HG02981 (cell line): Measurements from ENCODE around the gene ACYP1.

Source experiments
- ATAC-seq: cut with Tn5 transposase; IDR thresholded peaks from one replicate; pipeline ENCODE4 v1.9.1; 2021; ENCODE audit warnings: mild to moderate bottlenecking, moderate library complexity; ENCODE audit not compliant: unreplicated experiment

ACYP1 gene

DNA sequence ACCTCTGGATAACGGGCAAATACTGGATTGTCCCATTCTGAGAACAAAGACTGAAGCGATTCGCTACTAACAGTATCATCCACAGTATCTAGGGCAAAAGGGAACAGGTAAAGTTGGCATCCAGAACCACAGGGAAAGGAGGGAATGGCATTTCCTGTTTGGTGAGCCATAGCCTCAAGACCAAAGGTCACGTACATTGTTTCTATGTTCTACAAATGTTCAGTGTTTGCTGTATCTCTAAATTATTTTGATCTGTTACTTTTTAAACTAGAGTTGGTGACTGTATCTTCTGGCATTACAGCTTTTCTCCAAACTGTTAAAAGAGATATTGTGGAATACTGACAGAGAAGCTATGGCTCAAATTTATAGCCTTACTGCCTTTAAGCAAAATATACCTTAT, 22.2 kb downstream of the ACYP1 start:
- no peak for ATAC-seq

DNA sequence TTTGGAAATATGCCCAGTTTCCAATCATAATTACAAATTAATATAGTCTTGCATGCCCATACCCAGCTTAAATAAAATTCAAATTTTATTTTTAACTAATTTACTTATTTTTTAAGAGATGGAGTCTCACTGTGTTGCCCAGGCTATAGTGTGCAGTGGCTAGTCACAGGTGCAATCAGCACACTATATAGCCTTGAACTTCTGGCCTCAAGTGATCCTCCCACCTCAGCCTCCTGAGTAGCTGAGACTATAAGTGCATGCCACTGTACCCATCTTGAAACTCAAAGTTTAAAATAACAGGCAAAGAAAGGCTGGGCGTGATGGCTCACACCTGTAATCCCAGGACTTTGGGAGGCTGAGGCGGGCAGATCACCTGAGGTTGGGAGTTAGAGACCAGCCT, 22.9 kb downstream of the ACYP1 start:
- no peak for ATAC-seq

DNA sequence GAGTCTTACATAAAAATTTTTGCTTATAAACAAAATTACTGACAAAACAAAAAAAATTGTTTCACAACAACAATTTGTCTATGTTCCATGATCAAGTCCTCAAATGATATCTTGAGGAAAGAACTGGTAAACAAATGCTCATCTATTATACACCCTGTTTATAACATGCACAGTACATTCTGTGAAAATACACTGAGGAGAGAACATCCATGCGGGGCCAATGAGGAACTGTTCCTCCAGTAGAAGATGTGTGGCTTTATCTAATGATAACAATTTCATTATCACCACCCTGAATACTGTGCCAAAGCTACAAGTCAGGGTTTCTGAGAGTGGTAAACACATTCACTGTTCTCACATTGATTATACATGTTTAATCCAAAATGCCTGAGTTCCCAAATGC, 23.3 kb downstream of the ACYP1 start:
- ATAC-seq, result no peak

DNA sequence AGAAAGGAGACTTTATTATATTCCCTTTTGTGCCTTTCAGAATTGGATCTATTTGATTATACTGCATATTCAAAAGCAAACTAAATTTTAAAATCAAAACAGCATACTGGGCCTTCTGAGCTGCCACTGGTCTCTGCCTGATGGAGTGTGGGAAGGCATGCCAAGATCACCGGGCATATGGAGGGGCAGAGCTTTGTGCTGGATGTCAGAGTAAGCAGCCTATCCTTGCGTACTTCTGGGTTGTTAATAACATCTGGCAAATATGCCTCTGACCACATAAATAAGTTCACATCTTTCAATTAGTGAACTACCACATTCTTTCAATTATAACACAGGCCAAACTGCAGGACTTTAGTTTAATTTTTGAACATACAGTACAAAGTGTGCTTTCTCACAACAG, 30.9 kb downstream of the ACYP1 start:
- no peak for ATAC-seq

DNA sequence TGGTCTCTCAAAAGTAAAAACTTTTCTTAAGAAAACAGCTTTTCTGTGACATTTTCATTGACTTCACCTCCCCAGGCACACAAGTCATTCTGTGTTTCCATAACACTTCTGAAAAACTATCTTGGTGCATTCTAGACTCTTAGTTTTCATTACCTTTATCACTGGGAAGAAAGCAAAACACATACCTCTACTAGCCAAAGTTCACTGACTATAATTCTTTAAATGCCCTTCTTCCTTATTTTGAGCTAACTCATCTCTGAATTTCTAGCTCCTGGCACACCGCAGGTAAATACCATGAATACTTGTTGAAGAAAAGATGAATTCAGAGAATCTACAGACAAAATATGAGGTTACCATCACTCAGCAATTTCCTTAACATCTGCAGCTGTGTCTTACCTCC, 33.7 kb downstream of the ACYP1 start:
- ATAC-seq, result no peak

DNA sequence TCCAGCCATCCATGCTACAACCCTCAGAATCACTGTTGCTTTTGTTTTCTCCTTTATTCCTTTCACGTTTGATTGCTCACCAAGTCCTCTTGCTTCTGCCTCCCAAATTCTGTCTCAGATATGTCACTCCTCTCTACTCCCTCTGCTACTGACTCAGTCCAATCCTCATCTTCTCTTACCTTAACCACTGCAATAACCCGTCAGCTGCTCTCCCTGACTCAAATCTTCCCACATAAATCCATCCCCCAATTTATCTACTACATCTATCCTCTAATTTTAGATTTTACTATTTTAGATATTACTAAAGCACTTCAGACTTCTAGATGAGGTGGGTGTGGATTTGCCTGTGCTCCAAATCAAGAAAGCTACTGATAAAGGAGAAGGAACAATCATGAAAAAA, 37.9 kb downstream of the ACYP1 start:
- no peak for ATAC-seq

DNA sequence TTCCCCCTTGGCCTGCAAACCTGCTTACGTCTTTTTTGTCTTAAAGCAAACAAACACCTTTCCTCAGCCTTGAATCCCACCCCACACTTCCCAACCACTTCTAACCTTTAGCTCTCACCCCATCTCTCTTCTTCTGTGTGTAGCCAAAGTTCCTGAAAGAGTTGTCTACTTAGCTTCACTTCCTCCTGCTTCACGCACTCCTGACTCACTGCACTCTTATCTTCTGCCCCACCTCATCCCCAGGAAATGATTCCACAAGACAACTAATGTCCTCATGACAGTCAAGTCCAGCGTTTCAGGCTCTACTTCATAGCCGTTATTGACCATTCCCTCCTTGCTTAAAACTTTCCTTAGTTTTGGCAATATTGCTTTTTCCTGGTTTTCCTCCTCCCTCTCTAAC, 38.7 kb downstream of the ACYP1 start:
- no peak for ATAC-seq

DNA sequence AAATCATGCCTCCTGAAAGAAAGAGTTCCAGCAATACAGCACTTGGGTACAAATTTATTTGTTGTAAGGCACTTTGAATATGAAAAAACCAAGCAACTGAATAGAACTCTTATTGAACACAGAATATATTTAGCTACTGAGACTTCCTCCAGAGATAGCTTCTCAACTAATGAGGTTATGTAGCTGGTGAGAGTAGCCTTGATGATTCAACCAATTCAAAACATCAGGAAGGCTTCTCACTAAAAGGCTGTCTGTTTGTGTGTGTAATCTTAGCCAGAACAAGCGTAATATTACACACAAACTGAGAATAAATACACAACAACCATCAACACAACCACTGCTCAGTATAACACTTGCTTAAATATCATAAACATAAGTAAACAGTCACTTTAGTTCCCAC, 40.7 kb downstream of the ACYP1 start:
- no peak for ATAC-seq

DNA sequence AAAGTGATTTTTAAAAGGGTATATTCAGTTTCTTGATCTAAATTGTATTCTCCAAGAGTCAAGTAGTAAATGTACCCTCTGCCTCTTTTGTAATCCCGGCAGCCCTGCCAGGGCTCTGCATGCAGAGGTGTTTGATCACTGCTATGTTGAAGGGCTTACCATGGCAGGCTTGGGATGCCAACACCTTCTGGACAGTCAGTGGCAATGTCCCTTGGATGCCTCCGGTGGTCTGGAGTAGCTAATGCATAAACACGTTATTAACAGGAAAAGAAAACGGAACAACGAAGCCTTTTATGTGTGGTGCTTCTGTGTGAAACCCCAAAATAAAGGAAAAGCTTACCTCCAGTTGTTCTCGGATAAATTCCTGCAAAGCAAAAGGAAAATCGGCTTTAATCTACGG, 41.2 kb downstream of the ACYP1 start:
- ATAC-seq, result no peak

DNA sequence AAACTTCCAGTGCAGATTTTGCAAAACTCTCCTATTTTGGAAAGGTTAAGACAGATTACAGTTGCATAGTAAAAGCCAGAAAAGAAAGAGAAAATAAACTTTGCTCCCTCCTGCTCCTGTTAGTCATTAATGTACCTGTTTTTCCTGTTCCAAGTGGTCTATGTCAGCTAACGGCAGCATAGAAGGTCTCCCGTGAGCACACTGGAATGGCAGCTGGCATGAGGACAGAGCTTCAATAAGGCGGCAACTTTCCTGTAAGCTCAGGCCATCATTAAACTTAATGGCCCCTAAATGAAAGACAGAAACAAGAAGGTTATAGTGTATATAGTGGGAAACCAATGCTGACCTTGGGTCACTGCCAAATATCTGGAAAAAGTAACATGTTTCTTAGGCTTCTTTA, 45.1 kb downstream of the ACYP1 start:
- ATAC-seq, result no peak

DNA sequence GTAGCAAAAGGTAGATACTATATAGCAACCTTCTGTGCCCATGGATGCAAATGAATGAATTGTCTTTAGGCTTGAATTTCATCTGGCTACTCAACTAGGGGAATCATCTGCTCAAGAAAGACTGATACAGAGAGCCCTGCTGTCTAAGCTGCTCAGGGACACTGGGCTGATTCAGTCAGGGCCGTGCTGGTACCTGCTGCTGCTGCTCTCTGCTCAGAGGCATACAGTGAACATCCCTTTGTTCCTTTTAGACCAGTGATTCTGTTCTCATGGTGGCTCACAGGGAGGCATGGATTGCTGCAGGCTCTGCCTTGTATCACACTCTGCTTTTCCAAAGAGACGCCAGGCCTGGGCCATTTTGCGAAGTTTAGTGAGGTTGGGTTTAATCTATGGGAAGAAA, 47.0 kb downstream of the ACYP1 start:
- no peak for ATAC-seq

DNA sequence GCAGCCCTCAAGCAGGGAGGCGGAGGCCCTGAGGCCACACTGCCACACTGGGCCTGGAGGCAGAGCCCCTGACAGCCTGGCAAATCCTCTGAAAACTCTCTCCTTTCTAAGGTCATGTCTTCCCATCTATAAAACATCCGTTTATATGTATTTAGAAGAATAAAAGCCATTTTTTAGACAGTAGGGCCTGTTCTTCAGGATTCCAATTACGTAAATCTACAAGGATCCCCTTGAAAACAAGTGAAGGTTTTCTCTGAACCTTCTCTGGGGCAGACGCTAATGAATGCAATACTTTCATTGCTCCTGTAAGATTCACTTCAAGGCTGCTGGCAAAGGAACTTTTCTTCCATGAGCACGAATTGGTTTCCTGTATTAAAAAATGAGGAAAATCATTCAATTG, 48.3 kb downstream of the ACYP1 start:
- ATAC-seq, result no peak

DNA sequence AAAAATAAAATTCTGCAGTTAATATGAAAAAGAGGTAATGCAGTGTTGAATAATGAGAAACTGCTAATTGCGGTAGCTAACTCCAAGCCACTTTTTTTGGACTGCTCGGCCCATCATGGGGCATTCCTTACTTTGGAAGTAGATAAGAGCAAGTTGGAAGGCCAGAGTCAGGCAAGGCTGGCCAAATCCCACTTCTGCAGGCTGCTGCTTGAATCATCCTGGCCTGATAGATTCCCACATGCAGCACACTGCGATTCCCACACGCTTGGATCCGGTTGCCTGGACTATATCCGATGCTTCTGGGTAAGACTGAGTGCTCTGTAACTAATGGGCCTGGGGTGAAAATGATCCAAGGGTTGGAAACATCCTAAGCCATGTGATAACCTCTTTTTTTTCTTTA, 50.5 kb downstream of the ACYP1 start:
- no peak for ATAC-seq

DNA sequence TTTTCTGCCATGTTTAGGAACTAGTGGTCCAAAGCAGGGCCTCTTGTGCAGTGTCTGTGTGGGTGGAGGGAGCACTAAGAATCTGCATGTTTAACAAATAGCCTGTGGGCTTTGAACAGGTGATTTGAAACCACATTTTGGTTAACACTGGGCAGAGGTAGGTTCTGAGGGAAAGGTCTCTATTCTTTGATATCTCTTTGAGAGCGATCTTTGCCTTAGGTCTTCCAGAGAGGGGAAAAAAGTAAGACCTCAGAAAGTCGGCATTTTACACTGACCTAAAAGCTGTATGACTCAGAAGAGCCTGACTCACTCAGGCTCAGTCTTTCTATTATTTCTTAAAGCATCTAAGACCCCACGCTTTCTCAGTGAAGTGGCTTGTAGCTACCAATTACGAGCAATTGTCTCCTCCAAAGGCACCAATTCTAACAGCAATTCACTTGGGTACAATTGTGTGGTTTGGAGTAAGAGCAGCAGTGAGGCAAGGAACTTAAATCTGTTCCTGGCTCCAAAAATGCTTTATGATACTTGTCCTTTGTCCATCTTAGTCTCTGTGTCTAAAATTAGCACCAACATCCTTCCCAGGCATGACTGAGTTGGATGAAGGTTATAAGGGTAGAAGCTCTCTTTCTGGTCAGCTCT, 52.3 kb downstream of the ACYP1 start:
- no peak for ATAC-seq

DNA sequence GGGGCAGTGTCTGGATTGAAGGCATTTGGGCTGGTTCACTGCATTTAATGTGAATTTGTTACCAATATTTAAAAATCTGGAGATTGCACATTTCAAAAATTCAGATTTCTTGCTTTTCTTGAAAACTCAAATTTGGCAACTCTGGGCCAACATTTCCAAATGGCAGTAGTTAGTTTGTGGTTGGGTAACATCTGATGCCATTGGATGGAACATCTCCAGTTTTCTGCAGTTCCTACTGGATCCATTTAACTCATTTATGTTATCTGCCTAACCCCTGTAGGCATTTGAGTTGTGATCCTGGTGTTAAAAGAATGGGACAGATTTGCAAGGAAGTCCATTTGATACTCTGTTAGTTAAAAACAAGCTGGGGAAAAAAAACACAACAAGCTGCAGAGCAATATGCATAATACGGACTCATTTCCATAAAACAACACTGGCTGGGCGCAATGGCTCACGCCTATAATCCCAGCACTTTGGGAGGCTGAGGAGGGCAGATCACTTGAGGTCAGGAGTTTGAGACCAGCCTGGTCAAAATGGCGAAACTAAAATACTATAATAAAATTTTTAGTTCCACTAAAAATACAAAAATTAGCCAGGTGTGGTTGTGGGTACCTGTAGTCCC, 53.2 kb downstream of the ACYP1 start:
- ATAC-seq, result no peak

DNA sequence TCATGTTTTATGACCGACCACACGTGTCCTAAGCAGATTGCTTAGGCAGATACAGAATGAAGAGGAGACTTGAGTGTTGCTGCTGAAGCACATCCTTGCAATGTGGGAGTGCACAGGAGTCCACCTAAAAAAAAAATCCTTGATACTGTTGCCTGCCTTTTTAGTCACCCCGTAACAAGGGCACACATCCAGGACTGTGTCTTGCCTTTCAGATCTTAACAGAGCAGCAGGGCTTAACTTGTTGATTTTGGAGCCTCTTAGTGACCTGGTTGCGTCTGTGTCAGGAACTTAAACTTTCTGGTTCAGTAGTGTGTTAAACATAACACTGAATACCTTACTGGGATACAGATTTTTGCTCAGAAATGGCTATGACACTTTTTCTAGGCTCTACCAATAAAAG, 54.6 kb downstream of the ACYP1 start:
- no peak for ATAC-seq

DNA sequence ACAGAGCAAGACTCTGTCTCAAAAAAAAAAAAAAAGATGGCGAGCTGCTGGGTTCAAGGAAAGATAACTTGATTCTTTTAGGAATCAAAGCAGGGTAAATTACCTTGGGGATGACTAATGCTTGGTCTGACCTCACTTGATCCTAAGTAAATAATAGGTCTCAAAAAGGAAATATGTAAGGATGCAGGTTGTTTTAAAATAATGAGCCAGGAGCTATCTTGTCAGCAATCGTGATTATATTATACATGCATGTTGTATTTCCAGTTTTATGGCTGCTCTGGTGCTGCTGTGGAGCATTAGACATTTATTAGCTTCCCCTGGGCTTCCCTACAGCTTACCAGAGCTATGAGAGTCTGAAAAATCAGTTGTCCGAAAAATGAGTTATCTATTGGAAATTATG, 58.5 kb downstream of the ACYP1 start:
- ATAC-seq, result no peak

DNA sequence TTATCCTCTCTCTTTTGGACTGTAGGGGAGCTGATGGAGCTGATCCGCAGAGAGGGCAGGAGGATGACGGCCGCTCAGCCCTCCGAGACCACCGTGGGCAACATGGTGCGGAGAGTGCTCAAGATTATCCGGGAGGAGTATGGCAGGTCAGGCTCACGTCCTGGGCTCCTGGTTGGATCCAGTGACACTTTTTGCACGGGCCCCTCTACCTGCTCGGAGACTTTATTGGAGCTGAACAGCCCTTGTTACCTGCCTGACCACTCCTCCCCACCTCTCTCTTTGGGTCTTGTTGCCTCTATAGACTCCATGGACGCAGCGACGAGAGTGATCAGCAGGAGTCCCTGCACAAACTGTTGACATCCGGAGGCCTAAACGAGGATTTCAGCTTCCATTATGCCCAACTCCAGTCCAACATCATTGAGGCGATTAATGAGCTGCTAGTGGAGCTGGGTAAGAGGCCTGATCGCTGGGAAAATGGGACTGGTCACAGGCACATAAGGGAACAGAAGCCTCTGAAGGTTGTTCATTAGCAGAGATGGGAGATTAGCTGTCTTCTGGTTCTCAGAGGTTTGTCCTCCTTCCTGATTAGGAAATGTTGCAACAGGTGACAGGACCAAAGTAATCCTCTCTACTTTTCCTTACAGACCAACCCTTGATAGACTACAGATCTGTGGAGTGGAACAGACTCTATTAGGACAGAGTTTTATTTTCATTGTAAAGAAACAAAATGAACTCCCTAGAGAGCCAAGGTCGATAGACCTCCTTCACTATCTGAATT, 60.4 kb downstream of the ACYP1 start:
- ATAC-seq, result peak; percentile 5
